GM19468 (cell line): ENCODE results near the gene ARHGEF9.
"Not testable (repeated sequence)": the region's sequence is repeated elsewhere in the genome, so short reads cannot be mapped to it uniquely, and the experiment has no call there.

Source experiments
- ATAC-seq: cut with Tn5 transposase; IDR thresholded peaks from one replicate; pipeline ENCODE4 v1.9.1; 2021; ENCODE audit warnings: mild to moderate bottlenecking, moderate library complexity, moderate number of reproducible peaks; ENCODE audit not compliant: unreplicated experiment; ENCODE audit errors: extremely low read depth

The ARHGEF9 gene

DNA sequence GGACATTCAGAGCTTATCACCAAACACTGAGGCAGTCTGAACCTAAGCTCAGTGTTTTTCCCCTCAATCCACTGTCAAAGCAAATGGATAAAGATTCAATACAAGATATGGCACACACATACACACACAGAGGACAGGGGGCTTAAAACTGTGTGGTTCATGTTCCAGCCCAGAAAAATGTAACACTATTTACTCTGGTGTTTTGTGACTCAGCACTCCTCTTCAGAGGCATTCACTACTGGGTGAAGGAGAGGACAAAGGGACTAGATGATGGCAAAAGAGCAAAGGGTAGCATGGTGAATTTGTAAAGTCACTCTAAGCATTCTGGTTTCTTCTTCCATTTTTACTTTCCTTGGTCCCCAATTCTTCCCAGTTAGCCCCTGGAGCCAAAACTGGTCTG lies 120.3 kb downstream of the ARHGEF9 start:
- ATAC-seq = no peak

DNA sequence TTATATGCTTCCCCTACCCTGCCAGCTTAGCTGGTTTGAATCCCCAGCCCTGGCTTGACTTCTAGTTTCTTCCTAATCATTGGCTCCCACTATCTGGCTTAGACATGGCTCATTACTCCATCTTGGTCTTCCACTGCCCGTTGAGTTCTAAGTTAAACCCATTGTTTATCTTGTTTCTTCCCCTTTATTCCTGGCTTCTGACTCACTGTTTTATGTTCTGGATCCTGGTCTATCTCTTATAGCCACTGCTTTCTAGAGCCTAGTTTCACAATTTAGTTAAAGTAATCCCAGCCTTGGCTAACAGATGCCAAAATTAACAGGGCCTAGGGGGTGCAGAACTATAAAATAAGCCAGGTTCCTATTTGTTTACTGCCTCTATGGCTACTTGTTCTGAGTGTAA lies 120.9 kb downstream of the ARHGEF9 start:
- no peak for ATAC-seq

DNA sequence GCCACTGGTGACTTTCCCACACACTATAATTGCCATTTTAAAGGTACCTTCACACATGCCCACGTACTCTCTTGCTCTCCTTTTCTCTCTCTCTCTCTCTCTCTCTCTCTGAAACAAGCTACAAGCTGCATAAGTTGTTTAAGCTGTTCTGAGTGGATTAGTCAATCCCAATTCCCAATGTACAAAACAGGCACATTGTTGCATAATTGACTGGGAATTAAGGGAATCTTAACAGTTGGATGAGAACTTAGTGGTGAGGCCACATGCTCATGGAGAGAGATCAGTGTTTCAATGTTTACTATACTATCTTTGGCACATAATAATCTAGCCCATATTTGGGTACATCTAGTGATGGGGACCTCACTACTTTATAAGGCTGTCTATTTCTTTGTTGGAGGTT lies 123.3 kb downstream of the ARHGEF9 start:
- ATAC-seq = no peak

DNA sequence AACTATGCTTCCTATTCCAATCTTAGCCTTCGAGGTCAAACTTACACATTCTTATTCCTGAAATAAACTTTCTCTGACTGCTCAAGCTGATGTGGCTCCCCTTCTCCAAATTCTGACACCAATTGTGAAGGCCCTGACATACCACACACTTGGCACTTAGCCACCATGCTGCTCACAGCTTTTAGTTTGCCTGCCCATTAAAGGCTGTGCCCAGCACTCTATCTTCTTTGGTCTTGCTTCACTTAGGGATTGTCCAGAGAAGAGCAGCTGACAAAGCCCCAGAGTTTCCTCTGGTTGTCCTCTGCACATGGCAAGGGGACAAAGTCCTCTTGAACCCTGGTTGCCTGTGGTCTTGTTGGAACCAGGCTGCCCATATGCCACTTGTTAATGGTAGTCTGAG lies 126.1 kb downstream of the ARHGEF9 start:
- no peak for ATAC-seq

DNA sequence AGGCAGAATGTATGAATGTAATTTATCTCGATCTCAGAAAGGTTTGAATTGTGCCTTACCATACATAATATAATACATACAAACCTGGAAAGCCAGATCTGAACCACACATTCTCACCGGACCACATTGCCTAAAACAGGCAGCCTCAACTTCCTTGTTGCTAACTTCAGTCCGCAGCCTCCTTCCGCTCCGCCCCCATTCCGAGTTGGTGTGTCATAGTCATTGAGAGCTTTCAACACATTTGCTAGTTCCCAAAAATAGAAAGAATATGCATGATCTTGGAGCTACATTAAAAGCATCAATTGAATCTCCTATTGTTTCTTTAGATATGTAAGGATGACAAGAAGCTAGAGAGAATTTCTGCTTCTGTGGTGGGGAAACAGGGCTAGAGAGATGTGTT lies 127.2 kb downstream of the ARHGEF9 start:
- no peak for ATAC-seq

DNA sequence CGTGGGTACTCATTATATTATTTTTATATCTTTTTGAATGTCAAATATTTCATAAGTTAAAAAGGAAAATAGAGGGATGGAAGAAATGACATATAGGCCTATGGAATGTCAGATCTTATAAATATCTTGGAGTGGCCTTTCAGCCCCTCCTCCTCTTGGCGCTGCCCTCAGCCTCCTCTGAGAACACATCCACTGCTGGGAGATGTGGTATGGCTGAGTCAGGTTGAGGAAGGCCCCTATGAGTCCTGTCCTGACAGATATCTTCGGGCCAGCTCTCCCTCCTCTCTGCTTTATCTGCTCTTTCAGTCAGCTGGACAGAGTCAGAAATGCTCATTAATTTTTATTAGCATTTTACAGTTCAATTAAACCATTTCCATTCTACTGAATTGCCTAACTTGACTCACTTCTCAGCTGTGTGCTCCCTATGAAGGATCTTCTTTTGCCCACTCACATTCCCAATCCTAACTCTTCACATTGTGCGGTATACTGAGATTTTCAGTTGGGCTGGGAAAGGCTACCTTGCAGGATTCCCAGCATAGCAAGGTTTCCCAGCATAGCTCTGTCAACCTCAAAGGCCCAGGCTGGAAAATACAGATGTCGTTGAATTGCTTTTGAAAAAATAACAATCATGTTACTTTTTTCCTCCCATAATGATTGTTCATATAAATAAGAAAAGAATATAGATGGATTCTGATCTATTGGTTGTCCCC lies 128.0 kb downstream of the ARHGEF9 start:
- no peak for ATAC-seq

DNA sequence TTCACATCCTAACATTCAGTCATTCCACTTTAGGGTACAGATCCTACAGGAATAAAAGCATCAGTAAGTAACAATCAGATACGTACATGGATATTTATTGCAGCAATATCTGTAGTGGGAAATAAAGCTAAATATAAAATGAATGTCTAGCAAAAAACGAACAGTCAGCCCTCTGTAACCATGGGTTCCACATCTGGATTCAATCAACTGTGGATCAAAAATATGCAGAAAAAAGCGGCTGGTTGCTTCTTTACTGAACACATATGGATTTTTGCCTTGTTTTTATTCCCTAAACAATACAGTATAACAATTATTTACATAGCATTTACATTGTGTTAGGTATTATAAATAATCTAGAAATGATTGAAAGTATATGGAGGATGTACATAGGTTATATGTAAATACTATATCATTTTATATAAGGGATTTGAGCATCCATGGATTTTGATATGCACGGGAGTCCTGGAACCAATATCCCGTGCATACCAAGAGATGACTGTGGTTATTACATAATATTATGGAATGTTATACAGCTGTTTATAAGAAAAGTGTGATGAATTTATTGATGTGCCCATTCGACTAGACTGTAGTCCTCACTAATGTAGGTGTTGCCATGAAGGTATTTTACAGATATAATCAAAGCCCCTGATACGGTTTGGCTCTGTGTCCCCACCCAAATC lies 132.8 kb downstream of the ARHGEF9 start:
- no peak for ATAC-seq

DNA sequence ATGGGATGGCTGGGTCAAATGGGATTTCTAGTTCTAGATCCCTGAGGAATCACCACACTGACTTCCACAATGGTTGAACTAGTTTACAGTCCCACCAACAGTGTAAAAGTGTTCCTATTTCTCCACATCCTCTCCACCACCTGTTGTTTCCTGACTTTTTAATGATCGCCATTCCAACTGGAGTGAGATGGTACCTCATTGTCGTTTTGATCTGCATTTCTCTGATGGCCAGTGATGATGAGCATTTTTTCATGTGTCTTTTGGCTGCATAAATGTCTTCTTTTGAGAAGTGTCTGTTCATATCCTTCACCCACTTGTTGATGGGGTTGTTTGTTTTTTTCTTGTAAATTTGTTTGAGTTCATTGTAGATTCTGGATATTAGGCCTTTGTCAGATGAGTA lies 139.3 kb downstream of the ARHGEF9 start:
- ATAC-seq = not testable (repeated sequence)

DNA sequence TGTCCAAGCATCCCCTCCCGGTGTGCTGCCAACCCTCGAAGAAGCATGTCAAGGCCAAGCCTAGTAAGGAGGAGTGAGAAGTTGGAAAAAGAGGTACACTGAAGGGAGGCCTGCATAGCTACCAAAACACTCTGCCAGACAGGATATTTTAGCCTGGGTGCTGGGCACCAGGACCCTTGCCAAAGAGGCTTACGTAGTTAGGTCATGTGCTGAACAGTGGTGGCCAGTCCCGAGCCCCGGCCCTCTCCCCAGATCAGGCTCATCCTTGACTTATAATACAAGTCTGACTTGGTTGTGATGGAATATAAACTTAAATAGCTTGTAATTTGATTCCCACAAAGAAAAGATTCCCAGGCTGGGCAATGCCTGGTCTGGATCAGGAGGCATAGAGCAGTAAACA lies 149.3 kb downstream of the ARHGEF9 start:
- no peak for ATAC-seq

DNA sequence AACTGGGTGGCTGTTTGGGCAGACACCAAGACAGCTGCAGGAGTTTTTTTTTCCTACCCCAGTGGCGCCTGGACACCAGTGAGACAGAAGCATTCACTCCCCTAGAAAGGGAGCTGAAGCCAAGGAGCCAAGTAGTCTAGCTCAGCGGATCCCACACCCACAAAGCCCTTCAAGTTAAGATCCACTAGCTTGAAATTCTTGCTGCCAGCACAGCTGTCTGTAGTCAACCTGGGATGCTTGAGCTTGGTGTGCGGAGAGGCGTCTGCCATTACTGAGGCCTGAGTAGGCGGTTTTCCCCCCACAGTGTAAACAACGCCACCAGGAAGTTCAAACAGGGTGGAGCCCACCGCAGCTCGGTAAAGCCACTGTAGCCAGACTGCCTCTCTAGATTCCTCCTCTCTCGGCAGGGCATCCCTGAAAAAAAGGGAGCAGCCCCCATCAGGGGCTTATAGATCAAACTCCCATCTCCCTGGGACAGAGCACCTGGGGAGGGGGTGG lies 171.4 kb downstream of the ARHGEF9 start:
- ATAC-seq = no peak

DNA sequence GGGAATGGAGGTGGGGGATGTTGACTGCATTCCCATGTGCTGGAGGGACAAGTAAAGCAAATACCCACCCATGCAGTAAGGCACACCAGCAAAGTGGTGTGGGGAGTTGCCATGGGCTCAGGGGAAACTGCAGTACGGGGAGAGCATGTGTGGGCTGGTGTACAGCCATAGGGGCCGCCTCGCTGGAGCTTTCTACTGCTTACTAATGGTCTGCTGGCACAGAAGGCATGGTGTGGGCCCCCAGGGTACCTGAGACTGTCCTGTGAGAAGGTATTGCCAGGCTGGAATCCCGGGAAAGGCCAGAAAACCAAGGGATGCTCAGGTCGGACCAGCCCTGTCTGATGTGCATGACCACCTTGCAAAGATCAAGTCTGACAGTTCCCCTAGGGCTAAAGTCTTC lies 199.1 kb downstream of the ARHGEF9 start:
- ATAC-seq = no peak
